K562 (cell line): ENCODE data around the gene FABP7.

Source experiments
- ATF6 ChIP-seq: sonication (generic); formaldehyde crosslinking; IDR thresholded peaks from 2 replicates; pipeline ENCODE4 v1.4.0; 2020; ENCODE audit warnings: mild to moderate bottlenecking, missing genetic modification reagents
- LCOR ChIP-seq: sonication (generic); formaldehyde crosslinking; IDR thresholded peaks from 2 replicates; pipeline ENCODE4 v1.8.0; 2022; ENCODE audit warnings: mild to moderate bottlenecking, missing genetic modification reagents
- ZNF764 ChIP-seq: fragments of 250-450 bp; sonication (Bioruptor Pico); IDR thresholded peaks from 2 replicates; pipeline ENCODE4 v1.4.0; 2020; ENCODE audit warnings: low read depth, mild to moderate bottlenecking, moderate library complexity

DNA sequence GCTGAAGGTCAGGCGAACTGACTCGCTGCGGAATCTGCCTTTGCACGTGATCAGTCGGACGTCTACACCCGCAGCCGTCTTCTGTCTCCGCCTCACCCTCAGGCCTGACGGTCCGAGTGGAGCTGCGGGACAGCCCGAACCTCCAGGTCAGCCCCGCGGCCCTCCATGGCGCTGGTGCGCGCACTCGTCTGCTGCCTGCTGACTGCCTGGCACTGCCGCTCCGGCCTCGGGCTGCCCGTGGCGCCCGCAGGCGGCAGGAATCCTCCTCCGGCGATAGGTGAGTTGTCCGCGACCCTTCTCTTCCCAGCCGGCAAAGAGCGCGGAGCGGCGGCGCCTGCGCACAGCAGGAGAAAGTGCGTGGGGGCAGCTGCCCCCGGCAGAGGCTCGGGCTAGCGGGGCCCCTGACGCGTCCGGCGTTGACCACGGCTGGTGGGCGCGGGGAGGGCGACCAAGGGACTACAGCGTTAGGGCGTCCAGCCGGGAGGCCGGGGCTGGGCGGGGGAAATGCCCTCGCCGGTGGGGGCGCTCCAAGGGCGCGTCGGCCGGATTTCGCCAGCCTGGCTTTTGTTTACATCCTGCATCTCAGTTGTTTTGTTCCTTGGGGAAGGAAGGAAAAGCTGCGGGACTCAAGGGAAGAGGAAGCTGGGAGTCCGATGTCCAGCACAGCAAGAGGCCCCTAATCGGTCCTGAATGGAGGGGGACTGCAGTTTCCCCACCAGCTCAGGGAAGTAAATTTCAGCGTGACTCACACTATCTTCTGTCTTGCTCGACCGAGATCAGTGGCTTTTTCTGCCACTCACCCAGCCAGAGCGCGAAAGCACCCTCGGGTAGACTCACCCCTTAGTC, 9.9 kb downstream of the FABP7 start, which contains the start of gene SMPDL3A:
- TF ChIP-seq ATF6 (no peak), ZNF764 (no peak), LCOR (CRISPR knock-in tag) (no peak)
